NCI-H2171 treated with DMSO at 0.1 percent for 48 hours (cell line): ENCODE measurements around the gene ZFP90.
A peak's percentile ranks its signal among the peaks of the same experiment; 100 is the strongest.
"Not testable (repeated sequence)": the region's sequence is repeated elsewhere in the genome, so short reads cannot be mapped to it uniquely, and the experiment has no call there.

Experiments used
- DNase-seq: peaks from one replicate; lab custom pipeline; 2025; lab: John Stamatoyannopoulos, UW

The ZFP90 gene

GRCh38 chr16:68538880-68539701 lies at the start of gene ZFP90:
Gene ZFP90 (plus strand): TSS chr16:68539291. CDS start chr16:68539793, 502 bp downstream.
- DNase-seq = peak; percentile 89

GRCh38 chr16:68490358-68490757 lies 48.7 kb upstream of the ZFP90 start:
- no peak for DNase-seq

- DNase-seq = peak; percentile 10
These were observed 48.1 kb upstream of the ZFP90 start for GRCh38 chr16:68490829-68491575.

GRCh38 chr16:68491576-68491950 lies 47.5 kb upstream of the ZFP90 start:
- DNase-seq = no peak

GRCh38 chr16:68492151-68492542 lies 46.9 kb upstream of the ZFP90 start:
- DNase-seq = no peak

GRCh38 chr16:68492543-68493411 lies 46.3 kb upstream of the ZFP90 start:
- DNase-seq = peak; percentile 74

GRCh38 chr16:68493412-68494070 lies 45.5 kb upstream of the ZFP90 start:
- no peak for DNase-seq

- DNase-seq = not testable (repeated sequence)
These were observed 44.8 kb upstream of the ZFP90 start for GRCh38 chr16:68494261-68494660.

- DNase-seq = no peak
These were observed 42.4 kb upstream of the ZFP90 start for GRCh38 chr16:68496689-68497088.

- DNase-seq = peak; percentile 82
These were observed 40.1 kb upstream of the ZFP90 start for GRCh38 chr16:68499006-68499405.

- no peak for DNase-seq
These were observed 35.8 kb upstream of the ZFP90 start for GRCh38 chr16:68503334-68503733.

- no peak for DNase-seq
These were observed 35.0 kb upstream of the ZFP90 start for GRCh38 chr16:68504066-68504465.

GRCh38 chr16:68506331-68507053 lies 32.6 kb upstream of the ZFP90 start:
- no peak for DNase-seq

- DNase-seq = no peak
These were observed 31.1 kb upstream of the ZFP90 start for GRCh38 chr16:68508013-68508412.

- no peak for DNase-seq
These were observed 30.4 kb upstream of the ZFP90 start for GRCh38 chr16:68508641-68509240.

- no peak for DNase-seq
These were observed 29.7 kb upstream of the ZFP90 start for GRCh38 chr16:68509381-68509780.

GRCh38 chr16:68510775-68511174 lies 28.3 kb upstream of the ZFP90 start:
- no peak for DNase-seq

GRCh38 chr16:68512183-68512582 lies 26.9 kb upstream of the ZFP90 start:
- no peak for DNase-seq

- no peak for DNase-seq
These were observed 26.3 kb upstream of the ZFP90 start for GRCh38 chr16:68512742-68513141.

GRCh38 chr16:68514511-68514910 lies 24.6 kb upstream of the ZFP90 start:
- DNase-seq = no peak
